Mesothelial cell of epicardium (in vitro differentiated cells): ENCODE results near the gene INHBC. TPM values are rescaled to one million over a fixed set of nuclear protein-coding genes. Genes with fewer than 3 reads are reported as not detected.

Source experiments
- DNase-seq, 2 experiments: peaks; one replicate each; pipeline ENCODE4 v3.0.0; 2021; ENCODE audit warnings: low spot score in 2 of 2; ENCODE audit not compliant: unreplicated experiment in 2 of 2
- H3K27ac Mint-ChIP-seq: 2 replicates; pipeline ENCODE4 v1.8.0; 2021; ENCODE audit warnings: mixed read lengths
- H3K27me3 Mint-ChIP-seq: 2 replicates; pipeline ENCODE4 v1.8.0; 2021; ENCODE audit warnings: low read depth, mixed read lengths
- H3K36me3 Mint-ChIP-seq: 2 replicates; pipeline ENCODE4 v1.8.0; 2021; ENCODE audit warnings: mixed read lengths
- H3K4me1 Mint-ChIP-seq: 2 replicates; pipeline ENCODE4 v1.8.0; 2021; ENCODE audit warnings: mixed read lengths
- H3K4me3 Mint-ChIP-seq: 2 replicates; pipeline ENCODE4 v1.8.0; 2021; ENCODE audit warnings: mild to moderate bottlenecking, moderate library complexity, mixed read lengths
- H3K9me3 Mint-ChIP-seq: 2 replicates; pipeline ENCODE4 v1.8.0; 2021; ENCODE audit warnings: mixed read lengths
- CTCF ChIP-seq: fragments of 200-600 bp; sonication (generic); IDR thresholded peaks from one replicate; pipeline ENCODE4 v1.5.0; 2021; ENCODE audit warnings: antibody characterized with exemption; ENCODE audit not compliant: unreplicated experiment
- total RNA-seq: library from RNA; stranded (reverse); gene quantifications from 3 replicates; pipeline ENCODE4 v1.2.1, GENCODE V29; 2021

The INHBC gene
- total RNA-seq, 1 donor from 2014 or later: 0.31 TPM

GRCh38 chr12:57465030-57465746, 30.6 kb downstream of the INHBC start:
- TF ChIP-seq CTCF: no peak
- Mint-ChIP-seq H3K36me3 (no peaks in the 10 kb centered on the region), H3K4me3 (no peak overlapping the region), H3K4me1 (peaks cover 17% of the 10 kb centered on the region), H3K27me3 (peaks cover 86% of the 10 kb centered on the region), H3K9me3 (no peaks in the 10 kb centered on the region), H3K27ac (no peak overlapping the region)
- DNase-seq: no peak

- no peak for DNase-seq
- H3K27ac Mint-ChIP-seq: no peak overlapping the region
- peaks cover 12% of the 10 kb centered on the region for H3K4me1 Mint-ChIP-seq
- H3K27me3 Mint-ChIP-seq: peaks cover 87% of the 10 kb centered on the region
- no peaks in the 10 kb centered on the region for H3K9me3 Mint-ChIP-seq
- TF ChIP-seq CTCF: no peak
- H3K4me3 Mint-ChIP-seq: no peak overlapping the region
- no peaks in the 10 kb centered on the region for H3K36me3 Mint-ChIP-seq
Observed at GRCh38 chr12:57465747-57466505, 31.3 kb downstream of the INHBC start.

- Mint-ChIP-seq H3K4me3 (no peak overlapping the region), H3K27me3 (peaks cover 92% of the 10 kb centered on the region), H3K4me1 (peaks cover 6% of the 10 kb centered on the region), H3K36me3 (no peaks in the 10 kb centered on the region), H3K9me3 (no peaks in the 10 kb centered on the region), H3K27ac (no peak overlapping the region)
- no peak for DNase-seq
- no peak for TF ChIP-seq CTCF
Observed at GRCh38 chr12:57467212-57467874, 32.8 kb downstream of the INHBC start.

- Mint-ChIP-seq H3K36me3 (no peaks in the 10 kb centered on the region), H3K27me3 (peaks cover 92% of the 10 kb centered on the region), H3K27ac (no peak overlapping the region), H3K9me3 (no peaks in the 10 kb centered on the region), H3K4me3 (no peak overlapping the region), H3K4me1 (peaks cover under 1% of the 10 kb centered on the region)
- no peak for TF ChIP-seq CTCF
- no peak for DNase-seq
Observed at GRCh38 chr12:57467915-57468314, 33.3 kb downstream of the INHBC start.

GRCh38 chr12:57469296-57470164, 34.9 kb downstream of the INHBC start:
- no peaks in the 10 kb centered on the region for H3K36me3 Mint-ChIP-seq
- DNase-seq: no peak
- no peak overlapping the region for H3K27ac Mint-ChIP-seq
- no peaks in the 10 kb centered on the region for H3K9me3 Mint-ChIP-seq
- no peak for TF ChIP-seq CTCF
- peaks cover 2% of the 10 kb centered on the region for H3K4me1 Mint-ChIP-seq
- no peak overlapping the region for H3K4me3 Mint-ChIP-seq
- H3K27me3 Mint-ChIP-seq: peaks cover 92% of the 10 kb centered on the region
